Mesendoderm (in vitro differentiated cells): ENCODE measurements around the gene WEE1.

Experiments
- DNase-seq: peaks from one replicate; pipeline ENCODE4 v3.0.0; 2013
- H2AK5ac ChIP-seq: 2 replicates; pipeline ENCODE4 v1.6.1; 2013; ENCODE audit warnings: low read length, inconsistent platforms
- H2BK120ac ChIP-seq: 2 replicates; pipeline ENCODE4 v1.6.1; 2013; ENCODE audit warnings: low read depth, mild to moderate bottlenecking, low read length, moderate library complexity, mixed read lengths
- H2BK15ac ChIP-seq: replicated peaks from 2 replicates; pipeline ENCODE4 v1.6.1; 2013; ENCODE audit warnings: low read depth, mild to moderate bottlenecking, moderate library complexity
- H2BK5ac ChIP-seq: 2 replicates; pipeline ENCODE4 v1.6.1; 2013; ENCODE audit warnings: low read length, inconsistent platforms
- H3K18ac ChIP-seq: 2 replicates; pipeline ENCODE4 v1.6.1; 2013; ENCODE audit warnings: mild to moderate bottlenecking, low read length, mixed read lengths
- H3K23ac ChIP-seq: one replicate; pipeline ENCODE4 v1.6.1; 2013; ENCODE audit warnings: low read length
- H3K27ac ChIP-seq: 2 replicates; pipeline ENCODE4 v1.5.1; 2013; ENCODE audit warnings: low read depth, mild to moderate bottlenecking, inconsistent platforms, low read length, moderate library complexity
- H3K27me3 ChIP-seq: 2 replicates; pipeline ENCODE4 v1.6.1; 2013; ENCODE audit warnings: low read length, control low read depth, mild to moderate bottlenecking, inconsistent platforms; ENCODE audit not compliant: insufficient read depth, poor library complexity
- H3K36me3 ChIP-seq: 2 replicates; pipeline ENCODE4 v1.6.1; 2013; ENCODE audit warnings: low read length, inconsistent platforms; ENCODE audit not compliant: control insufficient read depth, insufficient read depth
- H3K4ac ChIP-seq: one replicate; pipeline ENCODE4 v1.6.1; 2013; ENCODE audit warnings: low read depth, mild to moderate bottlenecking, low read length, moderate library complexity
- H3K4me1 ChIP-seq: 2 replicates; pipeline ENCODE4 v1.6.1; 2013; ENCODE audit warnings: low read depth, low read length, inconsistent platforms; ENCODE audit not compliant: control insufficient read depth
- H3K4me2 ChIP-seq: 2 replicates; pipeline ENCODE4 v1.6.1; 2013; ENCODE audit warnings: low read length
- H3K4me3 ChIP-seq: 2 replicates; pipeline ENCODE4 v1.5.1; 2013; ENCODE audit warnings: mild to moderate bottlenecking, low read length
- H3K56ac ChIP-seq: one replicate; pipeline ENCODE4 v1.6.1; 2013; ENCODE audit warnings: low read length
- H3K79me1 ChIP-seq: 2 replicates; pipeline ENCODE4 v1.6.1; 2013; ENCODE audit warnings: low read length, inconsistent platforms
- H3K79me2 ChIP-seq: 2 replicates; pipeline ENCODE4 v1.6.1; 2013; ENCODE audit warnings: mild to moderate bottlenecking, low read length; ENCODE audit not compliant: control insufficient read depth, insufficient read depth
- H3K9ac ChIP-seq: 2 replicates; pipeline ENCODE4 v1.6.1; 2013; ENCODE audit warnings: low read length, inconsistent platforms
- H4K5ac ChIP-seq: one replicate; pipeline ENCODE4 v1.6.1; 2013; ENCODE audit warnings: low read length
- H4K8ac ChIP-seq: one replicate; pipeline ENCODE4 v1.6.1; 2013; ENCODE audit warnings: low read depth, mild to moderate bottlenecking, control low read depth, low read length, moderate library complexity
- WGBS: extraction: QIAGEN DNeasy Blood & Tissue Kit; methylation state at CpG from one replicate; pipeline ENCODE4 v1.1.7; 2013; ENCODE audit warnings: low lambda C conversion rate, missing lambda C conversion rate; ENCODE audit not compliant: insufficient coverage; ENCODE audit errors: extremely low coverage; 5-methylcytosine and 5-hydroxymethylcytosine counted together

The WEE1 gene

GRCh38 chr11:9576701-9577381 lies 3.4 kb downstream of the WEE1 start:
- DNase-seq = no peak
- H3K9ac ChIP-seq = peak overlapping the region; percentile 62
- no peaks in the 10 kb centered on the region for H3K27me3 ChIP-seq
- H3K4me3 ChIP-seq = no peak overlapping the region
- H3K4ac ChIP-seq = no peak overlapping the region
- H3K18ac ChIP-seq = no peak overlapping the region
- H3K79me1 ChIP-seq = peaks cover 8% of the 10 kb centered on the region
- peaks cover 4% of the 10 kb centered on the region for H3K4me1 ChIP-seq
- H3K56ac ChIP-seq = peak overlapping the region; percentile 54
- peak overlapping the region; percentile 35 for H3K4me2 ChIP-seq
- peaks cover 48% of the 10 kb centered on the region for H3K79me2 ChIP-seq
- H3K36me3 ChIP-seq = peaks cover 9% of the 10 kb centered on the region
- no peak overlapping the region for H2BK120ac ChIP-seq
- H2BK15ac ChIP-seq = no peak overlapping the region
- H4K8ac ChIP-seq = no peak overlapping the region
- H3K27ac ChIP-seq = no peak overlapping the region
- H4K5ac ChIP-seq = no peak overlapping the region
- no peak overlapping the region for H3K23ac ChIP-seq
- 100% methylated on average over 1 of the region's 4 CpGs for WGBS
- no peak overlapping the region for H2AK5ac ChIP-seq
- no peak overlapping the region for H2BK5ac ChIP-seq

DNA sequence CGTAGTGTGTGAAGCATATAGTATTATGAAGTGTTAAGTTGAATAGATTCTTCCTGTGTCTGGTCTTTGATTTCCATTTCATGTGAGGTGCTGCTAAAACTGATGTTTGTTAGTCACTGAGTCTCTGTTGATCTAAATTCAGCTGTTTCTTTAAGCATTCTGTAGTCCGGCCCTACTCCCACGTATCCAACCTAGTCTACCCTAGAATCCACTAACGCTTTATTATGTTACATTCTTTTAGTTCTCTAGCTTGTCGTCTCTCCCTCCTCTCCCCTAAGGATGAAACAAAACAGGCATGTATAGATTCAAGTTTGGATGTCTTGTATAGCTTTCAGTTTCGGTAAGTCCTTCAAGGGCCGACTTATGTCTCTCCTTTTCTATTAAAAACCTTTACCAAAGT lies 4.1 kb downstream of the WEE1 start:
- Histone ChIP-seq H3K79me1 (peaks cover 8% of the 10 kb centered on the region), H4K5ac (no peak overlapping the region), H3K27me3 (no peaks in the 10 kb centered on the region), H3K79me2 (peaks cover 48% of the 10 kb centered on the region), H3K27ac (no peak overlapping the region), H3K4me3 (no peak overlapping the region), H3K23ac (no peak overlapping the region), H3K18ac (no peak overlapping the region), H3K4me2 (peak overlapping the region; percentile 23), H3K9ac (peak overlapping the region; percentile 39), H3K4ac (no peak overlapping the region), H3K4me1 (peaks cover 4% of the 10 kb centered on the region), H2BK15ac (no peak overlapping the region), H4K8ac (no peak overlapping the region), H2BK120ac (no peak overlapping the region), H2BK5ac (no peak overlapping the region), H3K36me3 (peaks cover 9% of the 10 kb centered on the region), H3K56ac (peak overlapping the region; percentile 46), H2AK5ac (no peak overlapping the region)
- WGBS = no CpG with 5 or more reads among the region's 7 CpGs
- DNase-seq = no peak

- Histone ChIP-seq H3K4me2 (no peak overlapping the region), H3K4ac (no peak overlapping the region), H3K23ac (no peak overlapping the region), H2AK5ac (no peak overlapping the region), H4K8ac (no peak overlapping the region), H3K27ac (no peak overlapping the region), H3K9ac (no peak overlapping the region), H3K4me1 (peaks cover 4% of the 10 kb centered on the region), H3K79me2 (peaks cover 26% of the 10 kb centered on the region), H3K4me3 (no peak overlapping the region), H2BK5ac (no peak overlapping the region), H4K5ac (no peak overlapping the region), H2BK120ac (no peak overlapping the region), H3K79me1 (peaks cover 8% of the 10 kb centered on the region), H3K56ac (no peak overlapping the region), H3K27me3 (no peaks in the 10 kb centered on the region), H3K36me3 (peaks cover 11% of the 10 kb centered on the region), H3K18ac (no peak overlapping the region), H2BK15ac (no peak overlapping the region)
- no CpG with 5 or more reads among the region's 4 CpGs for WGBS
- DNase-seq = no peak
Measured at GRCh38 chr11:9580894-9581293, 7.4 kb downstream of the WEE1 start.

- Histone ChIP-seq H3K23ac (no peak overlapping the region), H3K27me3 (no peaks in the 10 kb centered on the region), H3K36me3 (peaks cover 11% of the 10 kb centered on the region), H3K79me2 (peaks cover 20% of the 10 kb centered on the region), H2BK120ac (no peak overlapping the region), H2BK5ac (no peak overlapping the region), H3K18ac (no peak overlapping the region), H3K4ac (no peak overlapping the region), H3K79me1 (peaks cover 8% of the 10 kb centered on the region), H2AK5ac (no peak overlapping the region), H4K8ac (no peak overlapping the region), H4K5ac (no peak overlapping the region), H2BK15ac (no peak overlapping the region), H3K4me2 (no peak overlapping the region), H3K4me1 (peaks cover 4% of the 10 kb centered on the region), H3K56ac (no peak overlapping the region), H3K4me3 (no peak overlapping the region), H3K9ac (no peak overlapping the region), H3K27ac (no peak overlapping the region)
- no CpG with 5 or more reads among the region's 6 CpGs for WGBS
- no peak for DNase-seq
Measured at GRCh38 chr11:9581556-9582161, 8.2 kb downstream of the WEE1 start.

- H3K27ac ChIP-seq = no peak overlapping the region
- H3K4me1 ChIP-seq = peaks cover 3% of the 10 kb centered on the region
- H4K8ac ChIP-seq = no peak overlapping the region
- peaks cover 5% of the 10 kb centered on the region for H3K36me3 ChIP-seq
- no peak overlapping the region for H2BK5ac ChIP-seq
- H3K18ac ChIP-seq = no peak overlapping the region
- no peaks in the 10 kb centered on the region for H3K79me2 ChIP-seq
- H3K79me1 ChIP-seq = no peaks in the 10 kb centered on the region
- no CpG with 5 or more reads among the region's 4 CpGs for WGBS
- H3K4me2 ChIP-seq = no peak overlapping the region
- no peak overlapping the region for H4K5ac ChIP-seq
- no peak overlapping the region for H3K4me3 ChIP-seq
- H2AK5ac ChIP-seq = no peak overlapping the region
- H2BK120ac ChIP-seq = no peak overlapping the region
- no peak overlapping the region for H3K9ac ChIP-seq
- H3K4ac ChIP-seq = no peak overlapping the region
- no peak overlapping the region for H3K56ac ChIP-seq
- H3K23ac ChIP-seq = no peak overlapping the region
- no peak for DNase-seq
- H2BK15ac ChIP-seq = no peak overlapping the region
- H3K27me3 ChIP-seq = no peaks in the 10 kb centered on the region
Measured at GRCh38 chr11:9590717-9591116, 17.2 kb downstream of the WEE1 start.
